Neural cell (in vitro differentiated cells): ENCODE results near the gene HIBADH. TPM values are rescaled to one million over a fixed set of nuclear protein-coding genes. Genes with fewer than 3 reads are reported as not detected.

ENCODE experiments used
- H2AFZ ChIP-seq: fragments of 200-600, 300-800 bp; sonication (generic), shearing (Covaris generic); 2 replicates; pipeline ENCODE4 v1.6.0; 2014; ENCODE audit warnings: low read depth, mild to moderate bottlenecking, antibody characterized with exemption, low read length, moderate library complexity
- H3F3A ChIP-seq: fragments of 200-600 bp; shearing (Covaris generic); 2 replicates; pipeline ENCODE4 v1.6.1; 2016; ENCODE audit warnings: mild to moderate bottlenecking, moderate library complexity, mixed read lengths, antibody characterized with exemption, low read length; ENCODE audit not compliant: insufficient read depth, poor library complexity, severe bottlenecking
- H3K27ac ChIP-seq: fragments of 200-600, 300-800 bp; sonication (generic), shearing (Covaris generic); 2 replicates; pipeline ENCODE4 v1.5.1; 2014; ENCODE audit warnings: mild to moderate bottlenecking, low read length, moderate library complexity
- H3K27me3 ChIP-seq: fragments of 300-800, 200-600 bp; sonication (generic), shearing (Covaris generic); 2 replicates; pipeline ENCODE4 v1.6.0; 2014; ENCODE audit warnings: mild to moderate bottlenecking, low read depth, low read length, moderate library complexity; ENCODE audit not compliant: insufficient read depth
- H3K36me3 ChIP-seq: fragments of 300-800, 200-600 bp; sonication (generic), shearing (Covaris generic); 2 replicates; pipeline ENCODE4 v1.5.1; 2014; ENCODE audit warnings: mild to moderate bottlenecking, antibody characterized with exemption, low read length, moderate library complexity; ENCODE audit not compliant: insufficient read depth
- H3K4me2 ChIP-seq: fragments of 300-800, 200-600 bp; sonication (generic), shearing (Covaris generic); 2 replicates; pipeline ENCODE4 v1.6.0; 2014; ENCODE audit warnings: mild to moderate bottlenecking, low read length
- H3K4me3 ChIP-seq: fragments of 300-800, 200-600 bp; sonication (generic), shearing (Covaris generic); 2 replicates; pipeline ENCODE4 v1.5.1; 2014; ENCODE audit warnings: mild to moderate bottlenecking, low read length, moderate library complexity
- H3K79me2 ChIP-seq: fragments of 200-600 bp; shearing (Covaris generic); replicated peaks from 2 replicates; pipeline ENCODE4 v1.6.0; 2014; ENCODE audit warnings: mild to moderate bottlenecking, low read length, moderate library complexity; ENCODE audit not compliant: insufficient read depth
- H3K9ac ChIP-seq: fragments of 300-800, 200-600 bp; sonication (generic), shearing (Covaris generic); 2 replicates; pipeline ENCODE4 v1.6.1; 2016; ENCODE audit warnings: mild to moderate bottlenecking, low read length, mixed read lengths
- H3K9me2 ChIP-seq: fragments of 200-600 bp; shearing (Covaris generic); 2 replicates; pipeline ENCODE4 v1.6.1; 2016; ENCODE audit warnings: mild to moderate bottlenecking, low read length, mixed read lengths; ENCODE audit not compliant: insufficient read depth
- H3K9me3 ChIP-seq: fragments of 200-600, 300-800 bp; sonication (generic), shearing (Covaris generic); 2 replicates; pipeline ENCODE4 v1.6.1; 2016; ENCODE audit warnings: mild to moderate bottlenecking, mixed run types, low read length, moderate library complexity, mixed read lengths
- H4K20me1 ChIP-seq: fragments of 200-600 bp; shearing (Covaris generic); 2 replicates; pipeline ENCODE4 v1.6.1; 2016; ENCODE audit warnings: mild to moderate bottlenecking, mixed run types; ENCODE audit not compliant: insufficient read depth
- EP300 ChIP-seq: fragments of 450-650 bp; conservative IDR thresholded peaks from 2 replicates; pipeline ENCODE4 v1.6.1; 2014; ENCODE audit warnings: antibody characterized with exemption, mild to moderate bottlenecking, moderate library complexity; ENCODE audit not compliant: poor library complexity, severe bottlenecking
- EZH2 ChIP-seq: fragments of 200-600, 300-800 bp; shearing (Covaris generic), sonication (generic); IDR thresholded peaks from 2 replicates; pipeline ENCODE4 v1.6.1; 2014; ENCODE audit warnings: antibody characterized with exemption, low read length, borderline replicate concordance, mild to moderate bottlenecking; ENCODE audit not compliant: insufficient read depth, poor library complexity, severe bottlenecking
- MXI1 ChIP-seq: fragments of 450-650 bp; conservative IDR thresholded peaks from 2 replicates; pipeline ENCODE4 v1.6.1; 2014; ENCODE audit warnings: antibody characterized with exemption, mild to moderate bottlenecking; ENCODE audit not compliant: poor library complexity, severe bottlenecking
- POLR2AphosphoS5 ChIP-seq: IDR thresholded peaks from 2 replicates; pipeline ENCODE4 v1.6.1; 2012
- RAD21 ChIP-seq: fragments of 450-650 bp; conservative IDR thresholded peaks from 2 replicates; pipeline ENCODE4 v1.6.1; 2014; ENCODE audit warnings: antibody characterized with exemption, mild to moderate bottlenecking, moderate library complexity
- REST ChIP-seq: IDR thresholded peaks from 2 replicates; pipeline ENCODE4 v1.6.1; 2012; ENCODE audit warnings: borderline replicate concordance
- SMC3 ChIP-seq: fragments of 450-650 bp; conservative IDR thresholded peaks from 2 replicates; pipeline ENCODE4 v1.6.1; 2014; ENCODE audit warnings: antibody characterized with exemption, mild to moderate bottlenecking, moderate library complexity; ENCODE audit not compliant: poor library complexity
- TAF1 ChIP-seq: IDR thresholded peaks from 2 replicates; pipeline ENCODE4 v1.6.1; 2012; ENCODE audit warnings: low read depth
- polyA plus RNA-seq: library from polyadenylated mRNA; depleted of rRNA; stranded (reverse); fragments of >200 nt; gene quantifications from 2 replicates; pipeline ENCODE4 v1.2.3, GENCODE V29; 2014
- TF ChIP-seq, protein P1 (sequence below): fragments of 450-650 bp; IDR thresholded peaks from 2 replicates; pipeline ENCODE4 v1.5.1; 2014; ENCODE audit warnings: antibody characterized with exemption, mild to moderate bottlenecking, moderate library complexity; ENCODE audit not compliant: poor library complexity, severe bottlenecking

Gene HIBADH
- polyA plus RNA-seq, 1 donor from 2014 or later: 14.4 TPM

DNA sequence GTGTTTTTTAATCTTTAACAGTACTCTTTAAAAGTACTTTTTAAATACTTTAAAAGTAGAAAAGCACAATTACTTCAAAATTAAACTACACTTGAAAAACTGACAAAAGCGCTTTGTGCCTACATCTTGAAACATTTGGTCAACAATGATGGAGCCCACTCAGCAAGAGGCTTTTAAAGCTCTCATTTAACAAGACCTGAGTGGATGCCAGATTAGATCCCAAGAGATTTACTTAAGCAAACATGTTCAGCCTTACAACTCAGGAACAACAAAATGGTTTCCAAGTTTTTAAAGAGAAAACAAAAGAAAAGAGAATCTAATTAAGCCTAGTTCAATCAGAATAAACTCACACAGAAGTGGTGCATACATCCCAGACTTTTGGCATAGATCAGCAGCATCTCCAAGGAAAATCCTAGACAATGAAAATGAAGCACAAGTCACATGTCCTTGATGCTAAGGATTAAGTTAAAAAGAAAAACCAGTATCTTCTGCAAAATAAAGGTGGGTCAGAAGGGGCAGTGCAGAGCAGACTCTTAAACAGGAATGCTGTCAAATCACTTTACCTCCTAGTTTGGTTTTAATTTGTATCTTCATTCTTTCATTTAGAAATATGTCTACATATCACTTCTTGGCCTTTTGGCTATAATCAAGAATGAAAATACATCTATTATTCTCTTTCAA lies 26.2 kb downstream of the HIBADH start:
- no peaks in the 10 kb centered on the region for H3K9me3 ChIP-seq
- TF ChIP-seq REST (no peak), EP300 (no peak), POLR2AphosphoS5 (no peak), TAF1 (no peak), RAD21 (no peak), MXI1 (no peak), EZH2 (no peak), SMC3 (no peak)
- TF ChIP-seq, protein P1, sequence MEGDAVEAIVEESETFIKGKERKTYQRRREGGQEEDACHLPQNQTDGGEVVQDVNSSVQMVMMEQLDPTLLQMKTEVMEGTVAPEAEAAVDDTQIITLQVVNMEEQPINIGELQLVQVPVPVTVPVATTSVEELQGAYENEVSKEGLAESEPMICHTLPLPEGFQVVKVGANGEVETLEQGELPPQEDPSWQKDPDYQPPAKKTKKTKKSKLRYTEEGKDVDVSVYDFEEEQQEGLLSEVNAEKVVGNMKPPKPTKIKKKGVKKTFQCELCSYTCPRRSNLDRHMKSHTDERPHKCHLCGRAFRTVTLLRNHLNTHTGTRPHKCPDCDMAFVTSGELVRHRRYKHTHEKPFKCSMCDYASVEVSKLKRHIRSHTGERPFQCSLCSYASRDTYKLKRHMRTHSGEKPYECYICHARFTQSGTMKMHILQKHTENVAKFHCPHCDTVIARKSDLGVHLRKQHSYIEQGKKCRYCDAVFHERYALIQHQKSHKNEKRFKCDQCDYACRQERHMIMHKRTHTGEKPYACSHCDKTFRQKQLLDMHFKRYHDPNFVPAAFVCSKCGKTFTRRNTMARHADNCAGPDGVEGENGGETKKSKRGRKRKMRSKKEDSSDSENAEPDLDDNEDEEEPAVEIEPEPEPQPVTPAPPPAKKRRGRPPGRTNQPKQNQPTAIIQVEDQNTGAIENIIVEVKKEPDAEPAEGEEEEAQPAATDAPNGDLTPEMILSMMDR: no peak
- H3K36me3 ChIP-seq: no peaks in the 10 kb centered on the region
- no peaks in the 10 kb centered on the region for H3K79me2 ChIP-seq
- H3K27ac ChIP-seq: no peak overlapping the region
- H3K4me2 ChIP-seq: no peak overlapping the region
- H3K27me3 ChIP-seq: no peaks in the 10 kb centered on the region
- H3F3A ChIP-seq: no peaks in the 10 kb centered on the region
- H3K4me3 ChIP-seq: no peak overlapping the region
- no peaks in the 10 kb centered on the region for H3K9me2 ChIP-seq
- no peak overlapping the region for H2AFZ ChIP-seq
- H4K20me1 ChIP-seq: no peaks in the 10 kb centered on the region
- H3K9ac ChIP-seq: no peak overlapping the region

DNA sequence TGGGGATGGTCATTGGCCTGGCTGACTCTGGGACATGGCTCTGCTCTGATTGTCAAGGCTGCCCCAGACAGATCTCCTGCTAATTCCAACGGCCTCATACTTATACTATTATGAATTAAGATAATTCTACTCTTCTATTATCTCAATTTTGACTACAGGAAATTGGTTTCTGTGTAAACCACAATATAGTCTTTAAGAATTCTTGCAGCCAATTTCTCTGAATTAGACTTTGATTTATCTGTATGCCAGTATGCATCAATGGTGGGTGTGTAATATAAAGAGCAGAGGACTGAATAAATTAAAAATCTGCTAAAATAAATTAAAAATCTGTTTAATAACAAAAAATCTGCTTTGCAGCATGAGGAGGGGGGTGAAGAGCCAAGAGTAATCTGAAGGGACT lies 27.0 kb downstream of the HIBADH start:
- no peak overlapping the region for H2AFZ ChIP-seq
- no peaks in the 10 kb centered on the region for H3K9me2 ChIP-seq
- TF ChIP-seq, protein P1: no peak
- TF ChIP-seq TAF1 (no peak), MXI1 (no peak), POLR2AphosphoS5 (no peak), EZH2 (no peak), REST (no peak), EP300 (no peak), RAD21 (no peak), SMC3 (no peak)
- H3K27ac ChIP-seq: no peak overlapping the region
- no peaks in the 10 kb centered on the region for H4K20me1 ChIP-seq
- no peaks in the 10 kb centered on the region for H3F3A ChIP-seq
- no peak overlapping the region for H3K4me3 ChIP-seq
- no peaks in the 10 kb centered on the region for H3K9me3 ChIP-seq
- H3K4me2 ChIP-seq: no peak overlapping the region
- H3K36me3 ChIP-seq: no peaks in the 10 kb centered on the region
- no peaks in the 10 kb centered on the region for H3K79me2 ChIP-seq
- no peak overlapping the region for H3K9ac ChIP-seq
- H3K27me3 ChIP-seq: no peaks in the 10 kb centered on the region
